CD4-positive, alpha-beta T cell (primary cell): Measurements from ENCODE around the gene AGPS. TPM values are rescaled to one million over a fixed set of nuclear protein-coding genes. Genes with fewer than 3 reads are reported as not detected.

Source experiments
- ATAC-seq: fragments of 200-7000 bp; cut with Tn5 transposase; one replicate; pipeline ENCODE4 v1.10.0; 2022; ENCODE audit warnings: mild to moderate bottlenecking; ENCODE audit not compliant: poor library complexity
- CTCF ChIA-PET: fragments of 350-600 bp; sonication (Branson Sonifier 250); formaldehyde crosslinking; loops from one replicate; lab custom pipeline; 2021; ENCODE audit warnings: antibody characterized with exemption, inconsistent platforms; lab: Charles Lee
- POLR2A ChIA-PET: fragments of 350-600 bp; sonication (Branson Sonifier 250); formaldehyde crosslinking; loops from one replicate; lab custom pipeline; 2021; ENCODE audit warnings: antibody characterized with exemption, inconsistent platforms; lab: Charles Lee
- DNase-seq, 14 experiments: peaks; one replicate each; pipeline ENCODE4 v3.0.0-alpha.2; 2013 to 2020; ENCODE audit warnings: mixed read lengths in 2 of 14
- H3K27ac ChIP-seq, 2 donors: one replicate each; pipeline versions ENCODE4 v1.5.1 to v1.7.0; 2013; ENCODE audit warnings: low read length in 2 of 2, low read depth in 1 of 2, mild to moderate bottlenecking in 1 of 2
- H3K27me3 ChIP-seq, 2 experiments: 1 replicate in 1 of 2; 2 replicates in 1 of 2; pipeline versions ENCODE4 v1.6.1 to v1.7.0; 2013; ENCODE audit warnings: low read length in 2 of 2, control low read depth in 1 of 2, mild to moderate bottlenecking in 1 of 2, moderate library complexity in 1 of 2; ENCODE audit not compliant: insufficient read depth in 2 of 2, control insufficient read depth in 1 of 2
- H3K36me3 ChIP-seq: one replicate; pipeline ENCODE4 v1.6.1; 2013; ENCODE audit warnings: low read length, control low read depth; ENCODE audit not compliant: insufficient read depth
- H3K4me1 ChIP-seq: one replicate; pipeline ENCODE4 v1.6.1; 2013; ENCODE audit warnings: low read length, control low read depth; ENCODE audit not compliant: insufficient read depth
- H3K4me3 ChIP-seq: one replicate; pipeline ENCODE4 v1.5.1; 2013; ENCODE audit warnings: mild to moderate bottlenecking, low read length, moderate library complexity
- H3K9me3 ChIP-seq, 2 experiments: 1 replicate in 1 of 2; 2 replicates in 1 of 2; pipeline versions ENCODE4 v1.6.1 to v1.7.0; 2013; ENCODE audit warnings: low read length in 2 of 2, mild to moderate bottlenecking in 2 of 2, control low read depth in 1 of 2, moderate library complexity in 1 of 2; ENCODE audit not compliant: control insufficient read depth in 1 of 2, insufficient read depth in 1 of 2
- H3K27ac Mint-ChIP-seq: one replicate; pipeline ENCODE4 v1.8.0; 2020; ENCODE audit warnings: mixed read lengths
- H3K27me3 Mint-ChIP-seq: one replicate; pipeline ENCODE4 v1.8.0; 2021; ENCODE audit warnings: mixed read lengths
- H3K36me3 Mint-ChIP-seq: one replicate; pipeline ENCODE4 v1.8.0; 2021; ENCODE audit warnings: low read depth, mixed read lengths
- H3K4me1 Mint-ChIP-seq: one replicate; pipeline ENCODE4 v1.8.0; 2021; ENCODE audit warnings: low read depth, mixed read lengths
- H3K4me3 Mint-ChIP-seq: one replicate; pipeline ENCODE4 v1.8.0; 2020; ENCODE audit warnings: mild to moderate bottlenecking, mixed read lengths
- H3K9me3 Mint-ChIP-seq: one replicate; pipeline ENCODE4 v1.8.0; 2020; ENCODE audit warnings: mixed read lengths
- intact Hi-C, 2 experiments: fragments of 100-400 bp; cut with DNase I in 1 of 2; cut with micrococcal nuclease in 1 of 2; formaldehyde crosslinking; loops; one replicate each; pipeline versions ENCODE4 v1.15.1 to v1.9.0; 2023 to 2025; cut with DNase I, micrococcal nuclease
- total RNA-seq, 174 experiments: library from RNA in 2 of 174; stranded (reverse) in 2 of 174; gene quantifications; one replicate each; pipeline ENCODE4 v1.2.3 and lab custom pipeline; 2021 to 2026
- TF ChIP-seq, protein P1 (sequence below): fragments of 200-600 bp; IDR thresholded peaks from one replicate; pipeline ENCODE4 v1.8.0; 2022; ENCODE audit warnings: antibody characterized with exemption, mild to moderate bottlenecking

The AGPS gene
- total RNA-seq, 2 experiments from 2014 or later = 21.5 to 23.9 TPM

DNA sequence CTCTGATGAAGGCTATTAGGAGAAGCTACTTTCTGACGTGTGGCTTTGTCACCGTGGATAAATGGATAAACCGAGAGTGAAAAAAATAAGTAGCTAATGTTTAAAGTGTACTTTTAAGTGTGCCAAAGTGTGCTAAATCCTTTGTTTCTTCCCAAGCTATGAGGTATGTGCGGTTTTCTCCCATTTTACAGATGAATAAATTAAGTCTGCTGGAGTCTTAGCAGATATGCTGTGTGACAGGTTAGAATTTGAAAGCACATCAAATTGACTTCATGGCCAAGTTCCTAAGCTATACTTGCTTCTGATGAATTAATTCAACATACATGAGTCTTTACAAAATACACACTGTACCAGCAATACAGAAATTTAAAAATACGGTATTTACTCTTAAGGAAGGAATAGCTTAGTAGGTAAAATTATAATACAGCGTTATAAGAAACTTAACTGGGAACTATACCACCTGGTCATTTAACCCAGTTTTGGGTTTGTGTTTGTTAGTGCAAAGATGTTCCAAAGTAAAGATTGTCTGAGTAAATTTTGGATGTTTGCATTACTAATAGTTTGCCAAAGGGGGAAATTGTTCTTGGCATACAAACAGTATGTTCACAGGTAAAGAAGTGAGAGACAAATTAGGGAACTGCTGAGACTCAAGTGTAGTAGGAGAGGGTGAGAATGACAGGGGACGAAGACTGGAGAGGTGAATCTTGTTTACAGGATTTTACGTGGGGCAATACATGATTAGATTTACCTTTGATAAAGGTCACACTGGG lies 1.4 kb downstream of the AGPS start:
- Histone ChIP-seq H3K9me3 (no peaks in the 10 kb centered on the region), H3K4me3 (peak overlapping the region; percentile 80), H3K27ac (no peak overlapping the region), H3K27me3 (no peaks in the 10 kb centered on the region), H3K36me3 (no peaks in the 10 kb centered on the region), H3K4me1 (peaks cover 27% of the 10 kb centered on the region)
- Mint-ChIP-seq H3K4me3 (peak overlapping the region; percentile 94), H3K36me3 (peaks cover 17% of the 10 kb centered on the region), H3K27me3 (no peaks in the 10 kb centered on the region), H3K27ac (peak overlapping the region; percentile 80), H3K4me1 (peaks cover 81% of the 10 kb centered on the region), H3K9me3 (no peaks in the 10 kb centered on the region)
- ChIA-PET CTCF (interaction anchor here (1.2 to 1.6 kb wide), 2 partner anchors 21 to 229 kb away, joined by 4 to 9 read pairs; no protein-coding TSS in a partner anchor), POLR2A (interaction anchor here (0.6 to 4.0 kb wide), 8 partner anchors 11 to 1127 kb away, joined by 3 to 63 read pairs (median 5); partner anchors contain the start of gene NFE2L2)
- DNase-seq (no peak), ATAC-seq (no peak)
- intact Hi-C loops = loop anchor here (5.0 to 10.0 kb wide), 4 partner anchors 127 to 228 kb away; partner anchors contain the start of gene NFE2L2 (in 1 of the 2)
- TF ChIP-seq, protein P1, sequence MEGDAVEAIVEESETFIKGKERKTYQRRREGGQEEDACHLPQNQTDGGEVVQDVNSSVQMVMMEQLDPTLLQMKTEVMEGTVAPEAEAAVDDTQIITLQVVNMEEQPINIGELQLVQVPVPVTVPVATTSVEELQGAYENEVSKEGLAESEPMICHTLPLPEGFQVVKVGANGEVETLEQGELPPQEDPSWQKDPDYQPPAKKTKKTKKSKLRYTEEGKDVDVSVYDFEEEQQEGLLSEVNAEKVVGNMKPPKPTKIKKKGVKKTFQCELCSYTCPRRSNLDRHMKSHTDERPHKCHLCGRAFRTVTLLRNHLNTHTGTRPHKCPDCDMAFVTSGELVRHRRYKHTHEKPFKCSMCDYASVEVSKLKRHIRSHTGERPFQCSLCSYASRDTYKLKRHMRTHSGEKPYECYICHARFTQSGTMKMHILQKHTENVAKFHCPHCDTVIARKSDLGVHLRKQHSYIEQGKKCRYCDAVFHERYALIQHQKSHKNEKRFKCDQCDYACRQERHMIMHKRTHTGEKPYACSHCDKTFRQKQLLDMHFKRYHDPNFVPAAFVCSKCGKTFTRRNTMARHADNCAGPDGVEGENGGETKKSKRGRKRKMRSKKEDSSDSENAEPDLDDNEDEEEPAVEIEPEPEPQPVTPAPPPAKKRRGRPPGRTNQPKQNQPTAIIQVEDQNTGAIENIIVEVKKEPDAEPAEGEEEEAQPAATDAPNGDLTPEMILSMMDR = no peak

DNA sequence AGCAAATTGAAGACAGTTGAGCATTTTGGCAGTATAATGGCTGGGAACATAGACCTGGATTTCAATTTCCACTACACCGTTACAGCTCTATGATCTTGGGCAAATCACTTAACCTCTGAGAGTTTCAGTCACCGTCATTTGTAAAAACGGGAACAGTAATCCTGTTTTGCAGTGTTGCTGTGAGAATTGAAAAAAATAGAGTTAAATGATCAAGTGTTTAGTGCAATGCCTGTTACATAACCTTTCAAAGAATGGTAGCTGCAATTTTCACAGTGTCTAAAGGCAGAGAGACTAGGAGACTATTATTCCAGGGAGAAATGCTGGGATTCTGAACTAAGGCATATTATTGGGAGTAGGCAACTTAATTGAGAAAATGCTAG lies 2.0 kb downstream of the AGPS start:
- Mint-ChIP-seq H3K4me3 (peak overlapping the region; percentile 30), H3K9me3 (no peaks in the 10 kb centered on the region), H3K27ac (peak overlapping the region; percentile 80), H3K4me1 (peaks cover 86% of the 10 kb centered on the region), H3K36me3 (peaks cover 17% of the 10 kb centered on the region), H3K27me3 (no peaks in the 10 kb centered on the region)
- H3K27me3 ChIP-seq = no peaks in the 10 kb centered on the region
- ATAC-seq = no peak
- peaks cover 27% of the 10 kb centered on the region for H3K4me1 ChIP-seq
- ChIA-PET POLR2A (interaction anchor here (0.6 to 4.0 kb wide), 3 partner anchors 26 to 230 kb away, joined by 3 to 63 read pairs (median 3); partner anchors contain the start of gene NFE2L2), CTCF (interaction anchor here (1.6 kb wide), 1 partner anchor 230 kb away, joined by 9 read pairs; no protein-coding TSS in a partner anchor)
- no peaks in the 10 kb centered on the region for H3K9me3 ChIP-seq
- no peak for DNase-seq
- no peaks in the 10 kb centered on the region for H3K36me3 ChIP-seq
- TF ChIP-seq, protein P1 = no peak
- H3K27ac ChIP-seq = no peak overlapping the region
- intact Hi-C loops = loop anchor here (5.0 to 10.0 kb wide), 4 partner anchors 127 to 228 kb away; partner anchors contain the start of gene NFE2L2 (in 1 of the 2)
- H3K4me3 ChIP-seq = no peak overlapping the region

DNA sequence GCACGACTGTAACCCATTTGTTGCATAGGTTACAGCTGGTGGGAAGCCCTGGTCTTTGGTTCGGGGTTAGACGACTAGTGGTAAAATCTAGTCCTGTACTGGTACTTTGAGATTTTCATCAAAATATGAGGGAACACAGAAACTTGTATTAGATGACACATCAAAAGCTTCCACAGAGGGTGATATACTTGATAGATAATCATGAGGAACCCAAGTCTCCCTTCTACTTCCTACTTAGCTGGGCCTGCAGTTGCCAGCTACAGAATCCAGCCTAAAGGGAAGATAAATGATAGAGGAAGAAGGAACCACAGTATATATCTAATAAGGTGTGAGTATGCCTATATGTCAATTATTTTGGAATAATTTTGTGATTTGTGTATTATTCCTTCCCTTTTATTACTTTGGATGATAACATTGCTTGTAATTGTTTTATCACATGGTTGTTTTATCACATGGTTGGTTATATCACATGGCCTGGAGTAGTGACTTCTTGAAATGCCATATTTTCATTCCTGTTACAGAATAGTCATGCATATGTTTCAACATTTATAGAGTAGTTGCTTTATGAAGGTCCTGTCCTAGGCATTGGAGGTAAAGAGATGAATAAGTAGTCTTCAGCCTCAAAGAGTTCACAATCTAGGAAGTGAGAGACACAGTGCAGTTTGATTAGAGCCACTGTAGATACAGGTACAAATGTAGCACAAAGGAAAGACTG lies 2.9 kb downstream of the AGPS start:
- Histone ChIP-seq H3K27ac (no peak overlapping the region), H3K36me3 (no peaks in the 10 kb centered on the region), H3K9me3 (no peaks in the 10 kb centered on the region), H3K4me1 (peaks cover 27% of the 10 kb centered on the region), H3K27me3 (no peaks in the 10 kb centered on the region), H3K4me3 (no peak overlapping the region)
- intact Hi-C loops = loop anchor here in 1 of 2 experiments (10.0 kb wide), 1 partner anchor 131 kb away; the partner anchor contains the start of gene NFE2L2
- ChIA-PET POLR2A (interaction anchor here (0.6 to 0.8 kb wide), 2 partner anchors 14 to 231 kb away, joined by 3 read pairs; no protein-coding TSS in a partner anchor), CTCF (interaction anchor here (1.0 kb wide), 1 partner anchor 231 kb away, joined by 3 read pairs; no protein-coding TSS in a partner anchor)
- ATAC-seq = no peak
- peaks cover 17% of the 10 kb centered on the region for H3K36me3 Mint-ChIP-seq
- H3K4me1 Mint-ChIP-seq = peaks cover 83% of the 10 kb centered on the region
- peak overlapping the region; percentile 6 for H3K27ac Mint-ChIP-seq
- H3K4me3 Mint-ChIP-seq = peak overlapping the region; percentile 30
- no peak for DNase-seq
- no peaks in the 10 kb centered on the region for H3K9me3 Mint-ChIP-seq
- no peaks in the 10 kb centered on the region for H3K27me3 Mint-ChIP-seq
- TF ChIP-seq, protein P1 = no peak
